Subcutaneous adipose tissue (tissue), 4 donors: ENCODE data around the gene BCL3. TPM values are rescaled to one million over a fixed set of nuclear protein-coding genes. Genes with fewer than 3 reads are reported as not detected.

Source experiments
- CTCF ChIP-seq: fragments of 450-650 bp; IDR thresholded peaks from one replicate; pipeline ENCODE4 v1.5.1; 2016; ENCODE audit warnings: low read depth, mild to moderate bottlenecking, control low read depth, antibody characterized with exemption, moderate library complexity
- total RNA-seq, 4 donors: library from RNA; depleted of rRNA; stranded (reverse); fragments of >200 nt; gene quantifications; one replicate each; pipeline ENCODE4 v1.1.0, GENCODE V29; 2016

BCL3 gene
- total RNA-seq, 4 donors from 2014 or later = 6.3 to 13.4 (median 12.9) TPM

GRCh38 chr19:44783545-44783944 lies 35.0 kb downstream of the BCL3 start:
- no peak for TF ChIP-seq CTCF

DNA sequence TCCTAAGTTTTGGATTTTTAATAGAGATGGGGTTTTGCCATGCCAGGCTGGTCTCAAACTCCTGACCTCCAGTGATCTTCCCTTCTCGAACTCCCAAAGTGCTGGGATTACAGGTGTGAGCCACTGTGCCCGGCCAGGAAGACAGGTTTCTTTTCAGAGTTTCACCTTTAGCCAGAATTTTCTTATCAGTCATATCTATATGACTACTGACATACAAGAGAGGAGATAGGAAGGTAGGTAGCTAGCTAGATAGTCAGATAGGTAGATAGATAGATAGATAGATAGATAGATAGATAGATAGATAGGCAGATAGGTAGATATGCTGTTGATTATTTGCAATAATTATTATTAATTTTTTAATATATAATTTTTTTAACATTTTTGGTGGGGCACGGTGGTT lies 36.8 kb downstream of the BCL3 start:
- TF ChIP-seq CTCF = no peak

- no peak for TF ChIP-seq CTCF
Measured at GRCh38 chr19:44785993-44786392, 37.5 kb downstream of the BCL3 start.

DNA sequence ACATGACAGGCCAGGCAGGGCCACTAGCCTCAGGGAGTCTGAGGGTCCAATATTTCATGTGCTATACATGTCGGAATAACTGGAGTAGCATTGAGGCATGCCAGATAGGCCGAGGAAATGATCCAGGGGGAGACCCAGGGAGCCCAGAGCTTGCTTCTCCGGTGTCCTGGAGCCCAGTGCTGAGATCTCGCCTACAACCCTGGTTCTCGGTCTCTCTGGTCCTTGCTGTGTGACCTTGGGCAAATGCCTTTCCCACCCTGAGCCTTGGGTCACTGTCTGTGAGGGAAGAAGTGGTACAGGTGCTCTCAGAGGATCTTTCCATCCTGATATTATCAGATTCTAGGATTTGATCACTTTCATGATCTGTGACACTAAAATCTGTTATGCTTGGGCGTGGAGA lies 40.5 kb downstream of the BCL3 start:
- TF ChIP-seq CTCF = no peak

DNA sequence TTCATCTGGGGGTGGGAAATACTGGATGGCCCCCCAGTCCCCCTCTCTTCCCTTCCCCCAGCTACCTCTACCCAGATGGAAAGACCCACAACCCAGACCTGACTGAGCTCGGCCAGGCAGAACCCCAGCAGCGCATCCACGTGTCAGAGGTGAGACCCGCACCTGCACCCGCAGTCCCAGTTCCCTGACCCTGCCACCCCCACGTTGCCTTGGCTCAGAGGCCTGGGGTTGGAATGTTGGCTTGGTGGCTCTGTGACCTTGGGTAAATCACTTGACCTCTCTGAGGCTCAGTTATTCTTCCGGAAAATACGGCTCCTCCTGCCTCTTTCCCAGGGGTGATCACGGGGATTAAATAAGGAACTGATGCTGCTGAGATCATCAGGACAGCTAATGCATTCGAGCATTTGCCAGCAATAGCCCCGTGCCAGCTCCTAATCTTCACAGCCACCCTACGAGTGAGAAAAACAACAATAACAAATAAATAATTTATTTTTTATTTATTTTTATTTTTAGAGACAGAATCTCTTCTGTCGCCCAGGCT lies 41.5 kb downstream of the BCL3 start:
- TF ChIP-seq CTCF = no peak

DNA sequence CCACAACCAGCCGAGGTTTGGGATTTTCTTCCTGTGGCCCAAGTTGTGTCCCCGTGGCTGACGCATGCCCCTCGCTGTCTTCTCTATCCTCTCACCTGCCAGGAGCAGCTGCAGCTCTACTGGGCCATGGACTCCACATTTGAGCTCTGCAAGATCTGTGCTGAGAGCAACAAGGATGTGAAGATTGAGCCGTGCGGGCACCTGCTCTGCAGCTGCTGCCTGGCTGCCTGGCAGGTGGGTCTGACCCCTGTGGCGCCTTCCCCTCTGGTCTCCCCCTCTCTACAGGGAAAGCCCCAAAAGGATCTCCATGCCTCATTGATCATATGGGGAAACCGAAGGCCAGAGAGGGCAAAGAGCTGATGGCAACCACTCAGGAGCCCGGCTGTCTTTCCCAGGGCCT lies 43.8 kb downstream of the BCL3 start:
- no peak for TF ChIP-seq CTCF

GRCh38 chr19:44794610-44795009 lies 46.1 kb downstream of the BCL3 start:
- TF ChIP-seq CTCF = no peak
